ENCODE results near the gene WWOX. TPM values are rescaled to one million over a fixed set of nuclear protein-coding genes. Genes with fewer than 3 reads are reported as not detected.
A peak's percentile ranks its signal among the peaks of the same experiment; 100 is the strongest.

Gene WWOX
- total RNA-seq, 1 donor from 2014 or later = 8.9 TPM

- no peak for DNase-seq
- no peak overlapping the region for H3K27ac ChIP-seq (replicated peaks)
- H3K9me3 ChIP-seq (replicated peaks) = no peaks in the 10 kb centered on the region
- TF ChIP-seq, protein P1, sequence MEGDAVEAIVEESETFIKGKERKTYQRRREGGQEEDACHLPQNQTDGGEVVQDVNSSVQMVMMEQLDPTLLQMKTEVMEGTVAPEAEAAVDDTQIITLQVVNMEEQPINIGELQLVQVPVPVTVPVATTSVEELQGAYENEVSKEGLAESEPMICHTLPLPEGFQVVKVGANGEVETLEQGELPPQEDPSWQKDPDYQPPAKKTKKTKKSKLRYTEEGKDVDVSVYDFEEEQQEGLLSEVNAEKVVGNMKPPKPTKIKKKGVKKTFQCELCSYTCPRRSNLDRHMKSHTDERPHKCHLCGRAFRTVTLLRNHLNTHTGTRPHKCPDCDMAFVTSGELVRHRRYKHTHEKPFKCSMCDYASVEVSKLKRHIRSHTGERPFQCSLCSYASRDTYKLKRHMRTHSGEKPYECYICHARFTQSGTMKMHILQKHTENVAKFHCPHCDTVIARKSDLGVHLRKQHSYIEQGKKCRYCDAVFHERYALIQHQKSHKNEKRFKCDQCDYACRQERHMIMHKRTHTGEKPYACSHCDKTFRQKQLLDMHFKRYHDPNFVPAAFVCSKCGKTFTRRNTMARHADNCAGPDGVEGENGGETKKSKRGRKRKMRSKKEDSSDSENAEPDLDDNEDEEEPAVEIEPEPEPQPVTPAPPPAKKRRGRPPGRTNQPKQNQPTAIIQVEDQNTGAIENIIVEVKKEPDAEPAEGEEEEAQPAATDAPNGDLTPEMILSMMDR (IDR thresholded peaks at IDR 0.05; ENCODE audit: borderline replicate concordance) = no peak
- no peak overlapping the region for H3K4me3 ChIP-seq
- H3K4me1 ChIP-seq = no peaks in the 10 kb centered on the region
- intact Hi-C loops (cut with micrococcal nuclease) = no loop called here
- no peaks in the 10 kb centered on the region for H3K36me3 ChIP-seq
- no peaks in the 10 kb centered on the region for H3K27me3 ChIP-seq (ENCODE audit: low read depth)
These were observed 876.8 kb downstream of the WWOX start for GRCh38 chr16:78976212-78976611.

DNA sequence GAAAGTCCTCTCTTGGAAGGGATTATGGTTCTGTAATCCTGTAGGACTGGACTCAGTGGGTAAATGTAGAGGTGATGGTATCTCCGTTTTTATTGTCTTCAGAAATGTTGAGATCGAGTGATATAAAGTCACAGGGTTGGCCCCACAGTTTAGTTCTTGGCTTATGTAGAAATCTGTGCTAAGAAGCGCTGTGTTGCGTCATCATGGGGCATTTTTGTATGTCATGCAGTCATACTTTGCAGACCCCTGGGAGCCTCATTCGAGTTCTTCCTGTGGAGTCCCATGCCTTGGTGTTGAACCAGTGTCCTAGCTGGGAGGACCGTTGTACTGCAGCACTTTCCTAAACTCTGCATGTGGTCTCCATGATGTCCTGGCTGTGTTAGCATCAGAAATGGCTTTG is 881.4 kb downstream of the WWOX start:
- intact Hi-C loops (cut with micrococcal nuclease) = no loop called here
- peaks cover 15% of the 10 kb centered on the region for H3K4me1 ChIP-seq
- H3K27ac ChIP-seq (replicated peaks) = no peak overlapping the region
- no peaks in the 10 kb centered on the region for H3K27me3 ChIP-seq (ENCODE audit: low read depth)
- TF ChIP-seq, protein P1 (IDR thresholded peaks at IDR 0.05; ENCODE audit: borderline replicate concordance) = no peak
- H3K4me3 ChIP-seq = no peak overlapping the region
- H3K9me3 ChIP-seq (replicated peaks) = peaks cover 14% of the 10 kb centered on the region
- H3K36me3 ChIP-seq = no peaks in the 10 kb centered on the region
- DNase-seq = no peak

GRCh38 chr16:78982096-78982744 is 882.8 kb downstream of the WWOX start:
- no peak for DNase-seq
- TF ChIP-seq, protein P1 (IDR thresholded peaks at IDR 0.05; ENCODE audit: borderline replicate concordance) = no peak
- Histone ChIP-seq H3K4me1 (peaks cover 19% of the 10 kb centered on the region), H3K27me3 (ENCODE audit: low read depth) (no peaks in the 10 kb centered on the region), H3K36me3 (no peaks in the 10 kb centered on the region), H3K27ac (replicated peaks) (no peak overlapping the region), H3K9me3 (replicated peaks) (peaks cover 14% of the 10 kb centered on the region), H3K4me3 (no peak overlapping the region)
- intact Hi-C loops (cut with micrococcal nuclease) = no loop called here

DNA sequence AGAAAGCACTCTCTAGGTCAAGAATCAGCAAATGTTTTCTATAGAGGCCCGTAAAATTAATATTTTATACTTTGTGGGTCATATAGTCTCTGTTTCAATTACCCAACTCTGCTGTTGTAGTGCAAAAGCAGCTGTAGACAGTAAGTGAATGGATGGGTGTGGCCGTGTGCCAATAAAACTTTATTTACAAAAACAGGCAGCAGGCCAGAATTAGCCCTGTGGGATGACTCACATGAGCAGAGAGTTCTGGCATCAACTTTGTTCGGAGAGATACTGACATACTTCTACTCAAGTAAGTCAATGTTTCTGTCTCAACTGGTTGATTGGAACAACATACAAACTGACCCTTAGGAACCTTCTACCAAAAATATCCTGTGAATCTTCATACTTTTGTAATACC is 884.9 kb downstream of the WWOX start:
- peaks cover 14% of the 10 kb centered on the region for H3K9me3 ChIP-seq (replicated peaks)
- H3K4me1 ChIP-seq = peaks cover 19% of the 10 kb centered on the region
- intact Hi-C loops (cut with micrococcal nuclease) = no loop called here
- no peaks in the 10 kb centered on the region for H3K36me3 ChIP-seq
- no peak for DNase-seq
- peak overlapping the region; percentile 47 for H3K4me3 ChIP-seq
- H3K27me3 ChIP-seq (ENCODE audit: low read depth) = no peaks in the 10 kb centered on the region
- no peak overlapping the region for H3K27ac ChIP-seq (replicated peaks)
- TF ChIP-seq, protein P1 (IDR thresholded peaks at IDR 0.05; ENCODE audit: borderline replicate concordance) = no peak

GRCh38 chr16:78984887-78985464 is 885.5 kb downstream of the WWOX start:
- TF ChIP-seq, protein P1 (IDR thresholded peaks at IDR 0.05; ENCODE audit: borderline replicate concordance) = no peak
- DNase-seq = peak; percentile 44
- no peaks in the 10 kb centered on the region for H3K27me3 ChIP-seq (ENCODE audit: low read depth)
- H3K9me3 ChIP-seq (replicated peaks) = peaks cover 14% of the 10 kb centered on the region
- no peaks in the 10 kb centered on the region for H3K36me3 ChIP-seq
- H3K27ac ChIP-seq (replicated peaks) = peak overlapping the region; percentile 49
- peaks cover 19% of the 10 kb centered on the region for H3K4me1 ChIP-seq
- H3K4me3 ChIP-seq = peak overlapping the region; percentile 47
- intact Hi-C loops (cut with micrococcal nuclease) = no loop called here

Data from left ventricle myocardium inferior (tissue), 1 donor.